Left renal cortex interstitium (tissue), 4 donors: ENCODE results near the gene INSL3. TPM values are rescaled to one million over a fixed set of nuclear protein-coding genes. Genes with fewer than 3 reads are reported as not detected.
"Not testable (repeated sequence)": the region's sequence is repeated elsewhere in the genome, so short reads cannot be mapped to it uniquely, and the experiment has no call there.

ENCODE experiments used
- DNase-seq, 4 donors: peaks; one replicate each; pipeline ENCODE4 v3.0.0-alpha.2; 2013; ENCODE audit warnings: low read depth in 4 of 4, low spot score in 2 of 4, missing footprints in 1 of 4
- polyA plus RNA-seq, 4 donors: library from polyadenylated mRNA; unstranded; fragments of 120-200 nt; gene quantifications; one replicate each; pipeline ENCODE4 v1.2.1, GENCODE V29; 2013; ENCODE audit not compliant: insufficient read length in 4 of 4

INSL3 gene
- polyA plus RNA-seq, 4 donors, result 0.19 to 0.55 (median 0.38) TPM

DNA sequence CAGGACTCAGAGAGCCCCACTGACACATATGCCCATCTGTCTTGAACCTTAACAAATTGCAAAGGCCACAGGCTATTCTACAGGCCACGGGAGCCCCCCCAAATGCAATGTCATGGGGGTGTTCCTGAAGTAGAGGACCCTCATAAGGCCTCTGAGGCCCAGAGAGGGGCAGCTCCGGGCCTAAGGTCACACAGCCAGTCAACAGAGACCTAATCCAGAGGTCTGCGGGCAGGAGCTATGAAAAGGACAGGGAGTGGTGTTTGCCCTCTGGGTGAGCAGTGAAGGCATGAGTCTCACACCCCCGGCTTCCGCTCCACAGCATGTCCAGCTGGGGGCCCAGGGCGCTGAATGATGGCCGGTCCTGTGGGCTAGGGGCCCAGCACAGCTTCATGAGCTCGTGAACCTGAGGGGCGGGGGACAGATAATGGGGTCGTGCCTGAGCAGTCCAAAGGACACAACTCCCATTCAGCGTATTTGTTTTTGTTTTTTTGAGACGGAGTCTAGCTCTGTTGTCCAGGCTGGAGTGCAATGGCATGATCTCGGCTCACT, 5.3 kb upstream of the INSL3 start:
- DNase-seq, result no peak

DNA sequence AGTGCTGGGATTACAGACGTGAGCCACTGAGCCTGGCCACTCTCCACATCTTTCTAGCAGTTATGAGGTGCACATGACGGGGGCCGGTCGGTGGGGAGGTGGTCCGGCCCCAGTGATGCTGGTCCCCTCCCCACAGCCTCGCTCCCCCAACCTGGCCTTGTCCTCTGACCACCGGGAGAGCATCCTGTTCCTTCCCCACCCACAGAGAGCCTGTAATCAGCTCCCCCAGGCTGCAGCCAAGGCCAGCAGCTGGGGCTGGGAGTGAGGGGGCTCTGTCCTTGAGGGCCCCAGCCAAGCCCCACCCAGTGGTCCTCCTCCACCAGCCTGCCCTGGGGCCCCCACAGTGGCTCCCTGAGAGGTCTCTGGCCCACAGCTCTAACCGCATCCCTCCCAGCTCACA, 3.0 kb upstream of the INSL3 start:
- DNase-seq, result no peak

GRCh38 chr19:17817668-17818363, 3.5 kb downstream of the INSL3 start:
- DNase-seq, result no peak

DNA sequence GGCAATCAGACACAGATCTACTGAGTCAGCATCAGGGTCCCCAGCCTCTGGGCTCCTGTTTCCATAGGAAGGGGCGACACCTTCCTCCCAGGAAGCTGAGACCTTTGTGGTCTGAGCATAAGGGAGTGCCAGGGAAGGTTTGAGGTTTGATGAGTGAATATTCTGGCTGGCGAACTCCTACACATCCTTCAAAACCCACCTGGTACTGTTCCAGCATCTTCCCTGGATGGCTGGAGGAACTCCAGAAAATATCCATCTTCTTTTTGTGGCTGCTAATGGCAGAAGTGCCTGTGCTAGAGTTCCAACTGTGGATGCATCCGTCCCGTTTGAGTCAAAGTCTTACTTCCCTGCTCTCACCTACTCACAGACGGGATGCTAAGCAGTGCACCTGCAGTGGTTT, 9.2 kb downstream of the INSL3 start:
- DNase-seq, result no peak

GRCh38 chr19:17811681-17812080, 9.6 kb downstream of the INSL3 start:
- no peak for DNase-seq

DNA sequence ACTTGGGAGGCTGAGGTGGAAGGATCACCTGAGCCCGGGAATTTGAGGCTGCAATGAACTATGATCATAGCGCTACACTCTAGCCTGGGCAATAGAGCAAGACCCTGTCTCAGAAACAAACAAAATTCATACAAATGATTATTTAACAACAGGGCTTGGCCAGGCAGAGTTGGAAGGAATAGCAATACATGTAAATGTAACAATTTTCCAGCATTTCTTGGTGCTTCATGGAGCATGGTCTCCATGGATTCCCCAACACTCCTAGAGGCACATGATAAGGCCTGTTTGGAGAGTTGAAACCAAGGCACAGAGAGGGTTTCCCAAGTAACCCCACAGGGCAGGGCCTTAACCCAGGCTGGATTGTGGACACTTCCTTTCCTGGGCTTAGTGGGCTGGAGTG, 10.2 kb downstream of the INSL3 start:
- no peak for DNase-seq

- DNase-seq, result no peak
Observed at GRCh38 chr19:17807731-17808316, 13.5 kb downstream of the INSL3 start.

GRCh38 chr19:17806945-17807344, 14.4 kb downstream of the INSL3 start:
- DNase-seq, result no peak

DNA sequence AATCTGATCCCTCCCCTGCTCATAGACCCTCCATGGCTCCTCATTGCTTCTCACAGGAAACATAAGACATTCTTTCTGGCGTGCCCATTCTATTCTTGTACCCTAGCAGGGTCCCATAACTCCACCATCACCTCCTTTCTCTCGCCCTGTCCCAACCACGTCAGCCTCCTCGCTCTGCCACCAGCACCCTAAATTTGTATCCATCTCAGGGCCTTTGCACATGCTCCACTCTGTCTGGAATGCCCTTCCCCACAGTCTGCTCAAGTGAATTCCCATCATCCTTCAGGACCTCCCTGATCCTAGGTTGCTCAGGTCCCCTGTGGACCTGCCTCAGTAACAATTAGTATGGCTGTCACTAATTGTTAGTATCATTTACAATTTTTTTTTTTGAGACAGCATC, 15.9 kb downstream of the INSL3 start:
- DNase-seq, result no peak

GRCh38 chr19:17803264-17803896, 17.9 kb downstream of the INSL3 start:
- DNase-seq, result no peak

DNA sequence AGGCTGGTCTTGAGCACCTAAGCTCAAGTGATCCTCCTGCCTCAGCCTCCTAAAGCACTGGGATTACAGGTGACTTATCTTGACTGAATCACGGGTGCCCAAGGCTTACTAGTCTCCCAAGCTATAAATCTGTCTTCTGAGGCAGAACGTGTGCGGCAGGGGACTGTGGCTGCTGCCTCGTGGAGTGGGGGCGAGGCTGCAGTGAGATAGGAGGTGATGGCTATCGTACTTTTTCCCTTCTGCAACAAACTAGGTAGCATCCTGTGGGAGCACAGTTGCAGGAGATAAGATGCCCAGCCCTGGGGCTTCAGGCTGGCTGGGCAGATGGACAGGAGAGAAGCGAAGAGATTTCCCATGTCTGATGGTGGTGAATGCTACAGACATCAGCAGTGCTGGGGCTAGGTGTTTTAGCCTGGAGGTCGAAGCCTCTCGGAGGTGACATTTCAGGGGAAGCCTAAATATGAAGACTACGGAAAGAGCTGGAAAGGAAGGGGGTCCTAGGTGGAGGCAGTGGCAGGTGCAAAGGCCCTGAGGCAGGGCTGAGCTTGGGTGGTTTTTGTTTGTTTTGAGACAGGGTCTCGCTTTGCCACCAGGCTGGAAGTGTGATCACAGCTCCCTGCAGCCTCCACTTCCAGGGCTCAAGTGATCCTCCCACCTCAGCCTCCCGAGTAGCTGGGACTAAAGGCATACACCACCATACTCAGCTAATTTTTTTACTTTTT, 19.0 kb downstream of the INSL3 start:
- DNase-seq, result no peak

- DNase-seq, result not testable (repeated sequence)
Observed at GRCh38 chr19:17798599-17798998, 22.7 kb downstream of the INSL3 start.

- DNase-seq, result no peak
Observed at GRCh38 chr19:17797424-17798201, 23.7 kb downstream of the INSL3 start.

DNA sequence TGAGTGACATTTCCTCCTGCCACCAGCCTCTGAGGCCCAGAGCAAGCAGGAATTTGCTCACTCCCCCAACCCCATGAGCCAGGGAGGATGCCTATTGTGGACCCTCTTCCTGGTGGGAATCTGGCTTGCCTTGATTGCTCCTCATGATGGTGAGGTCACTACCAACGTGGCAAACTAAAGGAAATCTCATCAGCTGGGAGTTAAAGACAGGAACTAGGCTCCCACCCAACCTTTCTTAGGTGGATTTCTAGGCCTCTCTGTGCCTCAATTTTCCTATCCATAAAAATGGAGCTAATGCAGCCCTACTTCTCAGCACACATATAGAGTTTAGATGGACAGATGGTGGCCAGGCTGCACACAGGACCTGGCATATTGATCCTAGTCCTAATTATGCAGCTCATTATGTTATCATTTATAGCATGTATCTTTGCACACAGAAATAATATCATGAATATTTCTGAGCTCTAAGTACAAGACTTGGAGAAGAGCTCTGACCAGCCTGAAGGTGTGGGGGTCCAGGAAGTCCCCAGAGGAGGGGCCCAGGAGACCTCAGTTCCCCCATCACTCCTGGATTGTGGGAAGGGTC, 24.4 kb downstream of the INSL3 start:
- DNase-seq, result no peak

DNA sequence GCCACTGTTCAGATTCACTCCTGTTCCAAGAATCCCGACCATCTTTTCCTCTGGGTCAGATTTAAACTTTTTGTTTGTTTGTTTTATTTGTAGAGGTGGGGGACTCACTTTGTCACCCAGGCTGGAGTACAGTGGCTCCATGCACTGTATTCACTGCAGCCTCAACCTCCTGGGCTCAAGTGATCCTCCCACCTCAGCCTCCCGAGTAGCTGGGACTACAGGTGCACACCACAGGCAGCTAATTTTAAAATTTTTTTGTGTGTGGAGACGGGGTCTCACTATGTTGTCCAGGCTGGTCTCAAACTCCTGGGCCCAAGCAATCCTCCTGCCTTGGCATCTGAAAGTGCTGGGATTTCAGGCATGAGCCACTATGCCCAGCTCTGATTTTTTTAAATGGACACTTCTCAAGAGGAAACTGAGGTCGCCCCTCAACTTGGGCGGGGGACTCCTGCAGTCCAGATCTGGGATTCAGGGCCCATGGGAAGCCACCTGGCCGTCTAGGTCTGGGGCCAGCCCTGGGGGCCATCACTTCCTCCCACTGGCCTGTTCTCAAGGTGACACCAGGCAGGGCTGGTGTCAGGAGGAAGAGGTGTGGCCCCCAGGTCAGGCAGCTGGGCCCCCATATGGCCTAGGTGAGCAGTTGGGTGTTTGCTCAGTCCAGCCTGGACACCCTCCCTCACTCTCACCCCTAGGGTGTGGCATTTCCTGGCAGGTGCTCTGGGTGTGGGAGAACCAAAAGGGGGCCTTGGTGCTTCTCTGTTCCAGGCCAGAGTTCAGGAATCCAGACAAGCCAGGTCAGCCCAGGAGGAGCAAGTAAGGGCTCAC, 25.1 kb downstream of the INSL3 start:
- DNase-seq, result no peak

DNA sequence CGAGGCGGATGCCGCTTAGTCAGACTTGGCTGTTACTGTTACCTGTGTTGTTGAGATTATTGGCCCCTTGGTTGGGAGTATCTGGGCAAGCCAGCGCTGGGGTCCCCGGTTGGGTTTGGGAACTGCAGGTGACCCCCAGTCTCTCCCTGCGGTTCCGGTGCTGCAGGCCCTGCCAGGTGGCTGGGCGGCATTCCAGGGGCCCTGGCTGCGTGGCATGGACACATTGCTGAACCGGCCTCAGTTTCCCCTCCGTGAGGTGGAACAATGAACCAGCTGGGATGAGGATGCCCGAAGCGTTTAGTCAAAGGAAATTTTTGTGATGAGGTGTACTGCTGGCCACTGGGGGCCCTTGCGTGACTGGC, 25.8 kb downstream of the INSL3 start:
- DNase-seq, result no peak

DNA sequence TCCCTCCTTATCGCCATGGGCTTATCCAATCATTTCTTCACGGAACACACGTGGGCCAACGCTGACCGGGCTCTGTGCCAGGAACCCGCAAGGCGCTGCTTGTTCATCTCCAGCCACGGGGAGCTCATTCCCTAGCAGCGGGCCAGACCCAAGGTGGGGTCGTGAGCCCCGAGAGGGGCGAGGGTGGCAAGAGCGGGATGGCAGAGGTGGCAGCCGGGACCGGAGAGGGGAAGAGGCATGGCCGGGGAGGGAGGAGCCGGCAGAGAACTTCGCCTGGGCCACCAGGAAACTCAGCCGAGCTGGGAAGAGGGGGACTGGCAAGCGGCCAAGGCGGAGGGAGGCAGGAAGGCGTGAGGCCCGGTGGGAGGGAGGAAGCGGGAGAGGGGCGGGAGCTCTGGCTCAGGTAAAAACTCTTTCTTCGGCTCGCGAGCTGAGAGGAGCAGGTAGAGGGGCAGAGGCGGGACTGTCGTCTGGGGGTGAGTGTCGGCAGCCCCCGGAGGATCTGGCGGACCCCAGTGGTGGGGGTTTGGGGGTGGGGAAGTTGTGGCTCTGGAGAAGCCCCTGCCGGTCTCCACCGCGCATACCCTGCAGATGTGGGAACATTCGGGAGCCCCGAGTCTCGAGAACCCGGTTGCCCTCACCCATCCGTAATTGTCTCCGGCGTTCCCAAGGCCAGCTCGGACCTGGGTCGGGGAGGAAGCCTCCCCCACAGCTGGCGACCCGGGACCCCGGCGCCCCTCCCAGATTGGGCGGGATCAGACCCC, 26.4 kb downstream of the INSL3 start, which contains the start of gene B3GNT3:
B3GNT3 (plus strand) TSS at position 408 of the 764 bp plus-strand sequence. CDS start 12,670 bp downstream, outside the sequence.
- DNase-seq, result no peak

DNA sequence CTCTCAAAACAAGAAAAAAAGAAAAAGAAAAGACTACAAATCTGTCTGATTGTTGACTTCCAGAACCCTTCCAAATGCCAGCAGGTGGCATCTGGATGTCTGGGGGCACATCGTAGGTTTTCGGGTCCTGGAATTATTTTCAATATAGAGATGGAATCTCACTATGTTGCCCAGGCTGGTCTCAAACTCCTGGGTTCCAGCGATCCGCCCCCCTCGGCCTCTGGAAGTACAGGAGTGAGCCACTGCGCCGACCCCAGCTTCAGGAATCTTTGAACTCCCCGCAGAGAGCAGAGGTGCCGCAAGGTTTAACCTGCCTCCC, 26.9 kb downstream of the INSL3 start:
- DNase-seq, result no peak
